Measurements from ENCODE around the gene BTRC.

BTRC gene

DNA sequence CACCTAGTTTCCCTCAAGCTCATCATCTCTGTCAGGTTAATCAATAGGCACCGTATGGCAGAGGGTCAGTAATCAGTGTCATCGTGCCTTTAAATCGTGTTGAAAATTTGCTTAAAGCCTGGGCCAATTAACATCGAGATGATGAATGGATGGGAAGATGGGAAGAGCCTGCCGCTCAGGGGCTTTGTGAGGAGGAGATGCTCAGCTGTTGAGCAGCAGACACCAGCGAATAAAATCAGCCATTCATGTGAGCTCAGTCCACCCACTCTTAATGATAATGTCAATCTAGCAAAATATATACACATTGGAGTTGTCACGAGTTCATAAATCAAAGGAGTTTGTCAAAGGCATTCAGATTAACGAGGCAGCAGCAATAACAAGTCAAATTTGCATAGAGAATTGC is 97.7 kb downstream of the BTRC start:
- Histone ChIP-seq H3K9ac (ENCODE audit: low read depth, low read length) (no peak overlapping the region), H3K4me3 (ENCODE audit: low read depth, low read length) (no peak overlapping the region), H3K4me1 (ENCODE audit: control insufficient read depth, insufficient read depth, low read length) (no peaks in the 10 kb centered on the region), H3K27me3 (ENCODE audit: control insufficient read depth, insufficient read depth, low read length) (no peaks in the 10 kb centered on the region), H3K36me3 (ENCODE audit: control insufficient read depth, insufficient read depth, low read length) (no peaks in the 10 kb centered on the region), H3K9me3 (ENCODE audit: control insufficient read depth, insufficient read depth, low read length) (no peaks in the 10 kb centered on the region)

DNA sequence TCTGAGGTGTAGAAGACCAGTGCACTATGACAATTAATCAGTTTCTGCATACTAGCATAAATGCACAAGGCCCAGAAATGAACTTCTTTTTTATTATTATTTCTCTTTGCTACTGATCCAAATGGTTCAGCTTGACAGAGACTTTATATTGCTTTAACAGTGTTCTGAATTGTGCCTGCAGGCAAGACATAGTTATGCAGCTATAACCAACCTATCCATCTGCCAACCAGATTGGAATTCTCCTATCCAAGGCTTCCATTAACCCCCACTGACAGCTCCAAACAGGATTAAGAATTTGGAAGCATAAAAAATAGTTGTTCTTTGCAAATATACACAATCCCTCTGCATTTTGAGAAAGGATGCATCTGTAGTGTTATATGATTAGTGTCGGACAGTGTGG is 98.2 kb downstream of the BTRC start:
- no peak overlapping the region for H3K4me3 ChIP-seq (ENCODE audit: low read depth, low read length)
- H3K9ac ChIP-seq (ENCODE audit: low read depth, low read length): no peak overlapping the region
- H3K4me1 ChIP-seq (ENCODE audit: control insufficient read depth, insufficient read depth, low read length): no peaks in the 10 kb centered on the region
- no peaks in the 10 kb centered on the region for H3K9me3 ChIP-seq (ENCODE audit: control insufficient read depth, insufficient read depth, low read length)
- H3K36me3 ChIP-seq (ENCODE audit: control insufficient read depth, insufficient read depth, low read length): no peaks in the 10 kb centered on the region
- H3K27me3 ChIP-seq (ENCODE audit: control insufficient read depth, insufficient read depth, low read length): no peaks in the 10 kb centered on the region

- no peak overlapping the region for H3K4me3 ChIP-seq (ENCODE audit: low read depth, low read length)
- H3K36me3 ChIP-seq (ENCODE audit: control insufficient read depth, insufficient read depth, low read length): no peaks in the 10 kb centered on the region
- no peak overlapping the region for H3K9ac ChIP-seq (ENCODE audit: low read depth, low read length)
- no peaks in the 10 kb centered on the region for H3K27me3 ChIP-seq (ENCODE audit: control insufficient read depth, insufficient read depth, low read length)
- no peaks in the 10 kb centered on the region for H3K9me3 ChIP-seq (ENCODE audit: control insufficient read depth, insufficient read depth, low read length)
- H3K4me1 ChIP-seq (ENCODE audit: control insufficient read depth, insufficient read depth, low read length): no peaks in the 10 kb centered on the region
These were observed 98.6 kb downstream of the BTRC start for GRCh38 chr10:101452593-101452992.

DNA sequence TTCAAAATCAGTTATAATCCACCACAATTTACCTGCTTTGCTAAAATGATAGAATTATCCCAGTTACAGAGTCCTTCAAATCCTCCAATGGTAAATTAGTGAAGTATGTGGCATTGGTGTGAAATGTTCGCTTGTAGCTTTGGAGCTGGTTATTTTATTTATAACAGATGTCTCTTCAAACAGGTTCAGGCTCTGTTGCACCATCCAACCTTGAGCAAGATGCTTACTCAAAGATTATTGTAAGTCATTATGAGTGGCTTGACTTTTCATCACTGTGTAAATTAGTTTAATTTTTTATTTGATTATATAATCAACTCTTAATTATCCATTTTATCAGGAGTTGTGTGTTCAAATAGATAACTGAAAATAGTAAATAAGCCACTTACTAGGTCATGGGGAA is 99.4 kb downstream of the BTRC start:
- H3K4me1 ChIP-seq (ENCODE audit: control insufficient read depth, insufficient read depth, low read length): no peaks in the 10 kb centered on the region
- no peak overlapping the region for H3K9ac ChIP-seq (ENCODE audit: low read depth, low read length)
- no peaks in the 10 kb centered on the region for H3K36me3 ChIP-seq (ENCODE audit: control insufficient read depth, insufficient read depth, low read length)
- no peak overlapping the region for H3K4me3 ChIP-seq (ENCODE audit: low read depth, low read length)
- H3K9me3 ChIP-seq (ENCODE audit: control insufficient read depth, insufficient read depth, low read length): no peaks in the 10 kb centered on the region
- no peaks in the 10 kb centered on the region for H3K27me3 ChIP-seq (ENCODE audit: control insufficient read depth, insufficient read depth, low read length)

DNA sequence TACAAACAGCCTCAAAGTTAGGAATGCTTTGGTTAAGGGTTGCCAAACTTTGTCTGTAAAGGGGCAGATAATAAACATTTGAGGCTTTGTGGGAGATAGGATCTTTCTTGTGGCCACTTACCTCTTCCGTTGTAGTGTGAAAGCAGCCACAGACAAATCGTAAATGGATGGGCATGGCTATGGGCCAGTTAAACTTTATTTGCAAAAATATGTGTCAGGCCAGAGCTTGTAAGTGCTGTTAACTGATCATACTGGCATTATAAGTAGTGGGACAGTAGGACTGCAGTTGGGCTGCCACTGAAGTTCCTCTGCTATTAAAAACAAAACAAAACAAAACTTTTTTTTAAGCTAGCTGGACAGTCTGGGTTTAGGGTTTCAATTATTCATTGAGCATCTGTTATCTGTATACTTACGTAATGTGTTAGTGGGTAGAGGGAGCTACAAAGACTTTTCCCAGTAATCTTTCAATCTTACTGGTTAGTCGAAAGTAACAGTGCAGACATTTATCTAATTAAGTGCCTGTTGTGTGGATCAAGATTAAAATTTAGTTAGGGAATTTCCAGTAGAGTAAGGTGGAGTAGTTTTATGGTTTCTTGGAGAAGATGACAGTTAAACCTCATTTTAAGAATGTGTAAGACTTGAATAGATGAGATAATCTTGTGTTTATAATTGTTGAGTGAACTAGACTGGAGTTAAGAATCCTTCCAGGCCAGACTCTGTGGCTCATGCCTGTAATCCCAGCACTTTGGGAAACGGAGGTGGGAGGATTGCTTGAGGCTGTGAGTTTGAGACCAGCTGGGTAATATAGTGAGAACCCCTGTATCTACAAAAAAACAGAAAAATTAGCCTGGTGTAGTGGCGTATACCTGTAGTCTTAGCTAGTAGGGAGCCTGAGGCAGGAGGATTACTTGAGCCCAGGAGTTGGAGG is 100.1 kb downstream of the BTRC start:
- Histone ChIP-seq H3K27me3 (ENCODE audit: control insufficient read depth, insufficient read depth, low read length) (no peaks in the 10 kb centered on the region), H3K9me3 (ENCODE audit: control insufficient read depth, insufficient read depth, low read length) (no peaks in the 10 kb centered on the region), H3K4me1 (ENCODE audit: control insufficient read depth, insufficient read depth, low read length) (no peaks in the 10 kb centered on the region), H3K9ac (ENCODE audit: low read depth, low read length) (no peak overlapping the region), H3K4me3 (ENCODE audit: low read depth, low read length) (no peak overlapping the region), H3K36me3 (ENCODE audit: control insufficient read depth, insufficient read depth, low read length) (no peaks in the 10 kb centered on the region)

- Histone ChIP-seq H3K9ac (ENCODE audit: low read depth, low read length) (no peak overlapping the region), H3K4me3 (ENCODE audit: low read depth, low read length) (no peak overlapping the region), H3K9me3 (ENCODE audit: control insufficient read depth, insufficient read depth, low read length) (no peaks in the 10 kb centered on the region), H3K4me1 (ENCODE audit: control insufficient read depth, insufficient read depth, low read length) (no peaks in the 10 kb centered on the region), H3K27me3 (ENCODE audit: control insufficient read depth, insufficient read depth, low read length) (no peaks in the 10 kb centered on the region), H3K36me3 (ENCODE audit: control insufficient read depth, insufficient read depth, low read length) (no peaks in the 10 kb centered on the region)
These were observed 104.9 kb downstream of the BTRC start for GRCh38 chr10:101458869-101459268.

- H3K4me3 ChIP-seq (ENCODE audit: low read depth, low read length): no peak overlapping the region
- H3K9me3 ChIP-seq (ENCODE audit: control insufficient read depth, insufficient read depth, low read length): no peaks in the 10 kb centered on the region
- H3K4me1 ChIP-seq (ENCODE audit: control insufficient read depth, insufficient read depth, low read length): peaks cover 13% of the 10 kb centered on the region
- H3K27me3 ChIP-seq (ENCODE audit: control insufficient read depth, insufficient read depth, low read length): no peaks in the 10 kb centered on the region
- no peak overlapping the region for H3K9ac ChIP-seq (ENCODE audit: low read depth, low read length)
- H3K36me3 ChIP-seq (ENCODE audit: control insufficient read depth, insufficient read depth, low read length): no peaks in the 10 kb centered on the region
These were observed 110.1 kb downstream of the BTRC start for GRCh38 chr10:101464082-101464481.

- Histone ChIP-seq H3K9ac (ENCODE audit: low read depth, low read length) (no peak overlapping the region), H3K36me3 (ENCODE audit: control insufficient read depth, insufficient read depth, low read length) (no peaks in the 10 kb centered on the region), H3K27me3 (ENCODE audit: control insufficient read depth, insufficient read depth, low read length) (no peaks in the 10 kb centered on the region), H3K4me3 (ENCODE audit: low read depth, low read length) (no peak overlapping the region), H3K9me3 (ENCODE audit: control insufficient read depth, insufficient read depth, low read length) (no peaks in the 10 kb centered on the region), H3K4me1 (ENCODE audit: control insufficient read depth, insufficient read depth, low read length) (peaks cover 13% of the 10 kb centered on the region)
These were observed 110.6 kb downstream of the BTRC start for GRCh38 chr10:101464599-101464998.

DNA sequence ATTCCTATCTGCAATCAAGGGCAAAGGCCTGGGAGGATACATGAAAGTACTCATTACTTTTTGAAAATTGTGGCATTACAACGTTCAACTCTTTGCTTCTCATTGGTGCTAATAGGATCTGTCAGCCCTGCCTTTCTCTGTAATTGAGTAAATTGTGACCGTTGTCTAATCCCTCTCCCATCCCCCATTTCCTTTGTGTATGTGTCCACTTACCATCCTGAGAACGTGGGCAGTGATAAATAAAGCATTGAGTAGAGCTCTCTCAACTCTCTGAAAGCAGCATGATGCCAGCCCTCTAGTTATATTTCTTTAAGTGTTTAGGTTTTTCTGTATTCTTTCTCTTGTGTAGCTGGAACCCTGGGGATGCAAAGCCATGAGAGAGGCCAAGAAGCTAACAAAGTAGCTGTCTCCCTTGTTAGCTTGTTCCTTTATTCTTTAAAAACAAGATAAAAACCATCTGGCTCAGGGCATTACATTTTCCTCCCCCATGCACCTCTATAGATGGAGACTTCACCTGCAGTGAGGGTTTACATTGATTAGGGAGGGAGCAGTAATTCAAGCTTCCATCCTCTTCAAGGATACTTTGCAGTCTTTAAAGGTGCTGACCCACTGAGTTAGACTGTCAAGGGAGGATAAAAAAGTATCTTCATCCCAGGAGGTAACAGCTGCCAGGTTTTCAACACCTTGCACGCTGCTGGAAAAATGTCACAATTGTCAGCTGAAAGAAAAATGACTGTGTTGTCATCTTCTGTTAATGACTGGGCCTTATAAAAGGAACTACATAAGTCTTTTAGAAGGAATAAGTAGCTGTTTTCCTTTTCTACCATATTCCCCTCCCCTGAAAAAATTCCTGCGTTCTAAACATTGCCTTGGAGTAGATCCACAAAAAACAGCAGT is 112.3 kb downstream of the BTRC start:
- Histone ChIP-seq H3K36me3 (ENCODE audit: control insufficient read depth, insufficient read depth, low read length) (no peaks in the 10 kb centered on the region), H3K27me3 (ENCODE audit: control insufficient read depth, insufficient read depth, low read length) (no peaks in the 10 kb centered on the region), H3K9ac (ENCODE audit: low read depth, low read length) (no peak overlapping the region), H3K4me1 (ENCODE audit: control insufficient read depth, insufficient read depth, low read length) (peaks cover 13% of the 10 kb centered on the region), H3K4me3 (ENCODE audit: low read depth, low read length) (no peak overlapping the region), H3K9me3 (ENCODE audit: control insufficient read depth, insufficient read depth, low read length) (no peaks in the 10 kb centered on the region)

GRCh38 chr10:101467286-101467770 is 113.4 kb downstream of the BTRC start:
- Histone ChIP-seq H3K9ac (ENCODE audit: low read depth, low read length) (no peak overlapping the region), H3K4me3 (ENCODE audit: low read depth, low read length) (no peak overlapping the region), H3K4me1 (ENCODE audit: control insufficient read depth, insufficient read depth, low read length) (peaks cover 13% of the 10 kb centered on the region), H3K36me3 (ENCODE audit: control insufficient read depth, insufficient read depth, low read length) (no peaks in the 10 kb centered on the region), H3K27me3 (ENCODE audit: control insufficient read depth, insufficient read depth, low read length) (no peaks in the 10 kb centered on the region), H3K9me3 (ENCODE audit: control insufficient read depth, insufficient read depth, low read length) (no peaks in the 10 kb centered on the region)

GRCh38 chr10:101468159-101468558 is 114.2 kb downstream of the BTRC start:
- Histone ChIP-seq H3K9ac (ENCODE audit: low read depth, low read length) (no peak overlapping the region), H3K36me3 (ENCODE audit: control insufficient read depth, insufficient read depth, low read length) (no peaks in the 10 kb centered on the region), H3K27me3 (ENCODE audit: control insufficient read depth, insufficient read depth, low read length) (no peaks in the 10 kb centered on the region), H3K4me1 (ENCODE audit: control insufficient read depth, insufficient read depth, low read length) (peaks cover 13% of the 10 kb centered on the region), H3K9me3 (ENCODE audit: control insufficient read depth, insufficient read depth, low read length) (no peaks in the 10 kb centered on the region), H3K4me3 (ENCODE audit: low read depth, low read length) (no peak overlapping the region)

Data from iPS-15b (cell line).